Suprapubic skin (tissue), 4 donors: ENCODE data around the gene GPN3.
A peak's percentile ranks its signal among the peaks of the same experiment; 100 is the strongest.

Experiments used
- CTCF ChIP-seq, 2 donors: fragments of 200-600 bp in 1 of 2; fragments of 450-650 bp in 1 of 2; sonication (generic) in 1 of 2; IDR thresholded peaks; one replicate each; pipeline ENCODE4 v1.5.1; 2016 to 2019; ENCODE audit warnings: antibody characterized with exemption in 2 of 2, mild to moderate bottlenecking in 1 of 2, moderate library complexity in 1 of 2
- POLR2A ChIP-seq, 2 donors: fragments of 450-650 bp; IDR thresholded peaks; one replicate each; pipeline ENCODE4 v1.6.1; 2017; ENCODE audit warnings: antibody characterized with exemption in 2 of 2, mild to moderate bottlenecking in 2 of 2, moderate library complexity in 2 of 2
- POLR2AphosphoS5 ChIP-seq, 3 donors: sonication (generic); formaldehyde crosslinking; IDR thresholded peaks; one replicate each; pipeline ENCODE4 v1.6.1; 2017; ENCODE audit warnings: antibody characterized with exemption in 3 of 3

- TF ChIP-seq CTCF (IDR thresholded peaks at IDR 0.05) (no peak), POLR2AphosphoS5 (IDR thresholded peaks at IDR 0.05) (peak in 1 of 3 donors; percentile 67), POLR2A (IDR thresholded peaks at IDR 0.05) (no peak)
Measured at GRCh38 chr12:110403146-110403975, 64.7 kb downstream of the GPN3 start, which contains the start of gene ANAPC7.
